ENCODE data around the gene FKBP10. TPM values are rescaled to one million over a fixed set of nuclear protein-coding genes. Genes with fewer than 3 reads are reported as not detected.
A peak's percentile ranks its signal among the peaks of the same experiment; 100 is the strongest.

FKBP10 gene
- polyA plus RNA-seq, 1 of the 3 experiments (the other 2 are of a cell fraction) = 360 TPM

GRCh38 chr17:41812381-41813151, at the start of gene FKBP10 (continued):
- peak; percentile 97 for TF ChIP-seq CHD2 (IDR thresholded peaks at IDR 0.05; ENCODE audit: low read length, partially characterized antibody)
- 0 out of 2 replicates have a peak, but pooled peaks have one; percentile 3 for TF ChIP-seq ELF1 (IDR thresholded peaks at IDR 0.05)
- peak in 1 of 2 experiments; percentile 35; a peak in 1 of 4 replicates for TF ChIP-seq EP300 (IDR thresholded peaks at IDR 0.05; ENCODE audit: borderline replicate concordance in 1 of 2, low read depth in 1 of 2, low read length in 1 of 2)
- no peak for TF ChIP-seq TEAD4 (IDR thresholded peaks at IDR 0.05; ENCODE audit: borderline replicate concordance, insufficient read depth)
- TF ChIP-seq FOSL2 (IDR thresholded peaks at IDR 0.05; ENCODE audit: borderline replicate concordance, low read depth) = no peak; the same call in 1 of the 2 replicates
- TF ChIP-seq YY1 (IDR thresholded peaks at IDR 0.05; ENCODE audit: low read depth) = 0 out of 2 replicates have a peak, but pooled peaks have one; percentile 35
- TF ChIP-seq EZH2phosphoT487 (IDR thresholded peaks at IDR 0.05; ENCODE audit: borderline replicate concordance, low read depth) = no peak
- no peak for TF ChIP-seq MEF2A (IDR thresholded peaks at IDR 0.05; ENCODE audit: borderline replicate concordance, low read depth)
- TF ChIP-seq TCF12 (IDR thresholded peaks at IDR 0.05) = peak; percentile 70
- peak; percentile 99 for TF ChIP-seq MAX (IDR thresholded peaks at IDR 0.05; ENCODE audit: low read depth)
- TF ChIP-seq MXI1 (IDR thresholded peaks at IDR 0.05; ENCODE audit: low read depth, low read length) = peak; percentile 95
- peak; percentile 77; the same call in 1 of the 2 replicates for TF ChIP-seq SIN3A (IDR thresholded peaks at IDR 0.05; ENCODE audit: borderline replicate concordance, low read depth, low read length)
- TF ChIP-seq FOXJ3 (CRISPR knock-in tag; IDR thresholded peaks at IDR 0.05) = no peak
- no peak; the same call in 1 of the 2 replicates for TF ChIP-seq JUND (IDR thresholded peaks at IDR 0.05)
- TF ChIP-seq RCOR1 (IDR thresholded peaks at IDR 0.05; ENCODE audit: low read length) = no peak

GRCh38 chr17:41763327-41763726, 49.5 kb upstream of the FKBP10 start:
- POLR2A ChIA-PET = no interaction called here

More at GRCh38 chr17:41763327-41763726, 49.5 kb upstream of the FKBP10 start:
- Histone ChIP-seq H3K79me2 (ENCODE audit: insufficient read depth) (no peaks in the 10 kb centered on the region), H3K9me3 (no peaks in the 10 kb centered on the region), H3K4me3 (ENCODE audit: low read depth in 2 of 2, low read length in 1 of 2) (no peak overlapping the region), H4K20me1 (ENCODE audit: insufficient read depth) (no peaks in the 10 kb centered on the region), H3K27me3 (ENCODE audit: insufficient read depth) (no peaks in the 10 kb centered on the region), H3K36me3 (replicated peaks in 1 of 2; ENCODE audit: control insufficient read depth in 1 of 2, insufficient read depth in 2 of 2, low read length in 1 of 2) (peaks cover 0 to 14% of the 10 kb centered on the region in 2 experiments), H3K9me2 (no peaks in the 10 kb centered on the region), H3K9ac (no peak overlapping the region), H3K4me2 (no peak overlapping the region), H2AFZ (ENCODE audit: low read depth) (no peak overlapping the region), H3K4me1 (ENCODE audit: control insufficient read depth in 1 of 2, insufficient read depth in 2 of 2, low read depth in 1 of 2, low read length in 1 of 2) (no peaks in the 10 kb centered on the region; a peak in 1 of 4 replicates), H3F3A (replicated peaks; ENCODE audit: insufficient read depth) (peaks cover 3% of the 10 kb centered on the region), H3K27ac (ENCODE audit: low read depth in 2 of 2, low read length in 1 of 2) (no peak overlapping the region)
- no peak for DNase-seq
- 88% methylated on average over 8 of the region's 8 CpGs for WGBS (ENCODE audit: low lambda C conversion rate)
- CTCF ChIA-PET = interaction anchor here (1.1 to 3.1 kb wide), 6 partner anchors 14 to 196 kb away, joined by 3 to 12 read pairs (median 4); partner anchors contain the start of gene JUP
- TF ChIP-seq ELF1 (IDR thresholded peaks at IDR 0.05) = no peak
- no peak for TF ChIP-seq RXRA (IDR thresholded peaks at IDR 0.05; ENCODE audit: borderline replicate concordance, low read depth)
- TF ChIP-seq EP300 (IDR thresholded peaks at IDR 0.05; ENCODE audit: borderline replicate concordance in 1 of 2, low read depth in 1 of 2, low read length in 1 of 2) = no peak
- TF ChIP-seq USF2 (IDR thresholded peaks at IDR 0.05; ENCODE audit: borderline replicate concordance, low read depth, low read length) = no peak
- no peak for TF ChIP-seq RAD21 (IDR thresholded peaks at IDR 0.05; ENCODE audit: low read length)
- TF ChIP-seq NFIC (IDR thresholded peaks at IDR 0.05; ENCODE audit: borderline replicate concordance) = no peak
- no peak for TF ChIP-seq TEAD4 (IDR thresholded peaks at IDR 0.05; ENCODE audit: borderline replicate concordance, insufficient read depth)
- TF ChIP-seq TCF12 (IDR thresholded peaks at IDR 0.05) = no peak
- no peak for TF ChIP-seq IRF3 (IDR thresholded peaks at IDR 0.05; ENCODE audit: low read depth, low read length)
- no peak for TF ChIP-seq MEF2A (IDR thresholded peaks at IDR 0.05; ENCODE audit: borderline replicate concordance, low read depth)
